Breast epithelium (tissue), 4 donors: ENCODE data around the gene PHKA2. TPM values are rescaled to one million over a fixed set of nuclear protein-coding genes. Genes with fewer than 3 reads are reported as not detected.
"Not testable (repeated sequence)": the region's sequence is repeated elsewhere in the genome, so short reads cannot be mapped to it uniquely, and the experiment has no call there.

Experiments
- DNase-seq, 2 donors: peaks; one replicate each; pipeline ENCODE4 v3.0.0-alpha.2; 2019; ENCODE audit warnings: low spot score in 2 of 2
- H3K27ac ChIP-seq, 2 donors: fragments of 200-600 bp; sonication (generic) in 1 of 2; one replicate each; pipeline ENCODE4 v1.5.1; 2016 to 2019; ENCODE audit warnings: mild to moderate bottlenecking in 1 of 2
- H3K27me3 ChIP-seq, 2 donors: fragments of 200-600 bp; sonication (generic) in 1 of 2; one replicate each; pipeline versions ENCODE4 v1.5.1 to v1.6.0; 2017 to 2019; ENCODE audit warnings: control low read depth in 1 of 2, mild to moderate bottlenecking in 1 of 2
- H3K36me3 ChIP-seq: fragments of 200-600 bp; one replicate; pipeline ENCODE4 v1.5.1; 2019
- H3K4me1 ChIP-seq, 2 donors: fragments of 200-600 bp; sonication (generic); one replicate each; pipeline ENCODE4 v1.5.1; 2016 to 2019; ENCODE audit warnings: control low read depth in 1 of 2
- H3K4me3 ChIP-seq, 3 donors: fragments of 200-600 bp; sonication (generic); 1 replicate in 2 of 3; 2 replicates in 1 of 3; pipeline ENCODE4 v1.5.1; 2016 to 2019; ENCODE audit warnings: mild to moderate bottlenecking in 3 of 3, moderate library complexity in 2 of 3
- H3K9me3 ChIP-seq, 2 donors: fragments of 200-600 bp; sonication (generic) in 1 of 2; one replicate each; pipeline ENCODE4 v1.5.1; 2016 to 2019; ENCODE audit warnings: control low read depth in 1 of 2
- CTCF ChIP-seq, 3 donors: fragments of 450-650 bp; IDR thresholded peaks; one replicate each; pipeline ENCODE4 v1.5.1; 2016 to 2017; ENCODE audit warnings: antibody characterized with exemption in 3 of 3, mild to moderate bottlenecking in 3 of 3, moderate library complexity in 3 of 3
- POLR2A ChIP-seq: fragments of 450-650 bp; IDR thresholded peaks from one replicate; pipeline ENCODE4 v1.6.1; 2016; ENCODE audit warnings: antibody characterized with exemption, mild to moderate bottlenecking, moderate library complexity
- POLR2AphosphoS5 ChIP-seq, 3 donors: sonication (generic); formaldehyde crosslinking; IDR thresholded peaks; one replicate each; pipeline ENCODE4 v1.6.1; 2017; ENCODE audit warnings: antibody characterized with exemption in 3 of 3
- intact Hi-C: fragments of 100-400 bp; cut with DNase I; formaldehyde crosslinking; loops from one replicate; pipeline ENCODE4 v1.15.1; 2023; ENCODE audit warnings: low total_unique reads
- total RNA-seq, 3 donors: library from RNA; depleted of rRNA; stranded (reverse); fragments of >200 nt; gene quantifications; one replicate each; pipeline ENCODE4 v1.1.0, GENCODE V29; 2016

The PHKA2 gene
- total RNA-seq, 3 donors from 2014 or later: 22.7 to 27.1 (median 25.6) TPM

GRCh38 chrX:19019996-19020395, 36.1 kb upstream of the PHKA2 start:
- Histone ChIP-seq H3K27ac (no peak overlapping the region), H3K36me3 (no peaks in the 10 kb centered on the region), H3K4me3 (no peak overlapping the region), H3K9me3 (no peaks in the 10 kb centered on the region), H3K4me1 (no peaks in the 10 kb centered on the region), H3K27me3 (peaks cover 0 to 7% of the 10 kb centered on the region in 2 donors)
- intact Hi-C loops: no loop called here
- DNase-seq: no peak
- TF ChIP-seq POLR2AphosphoS5 (IDR thresholded peaks at IDR 0.05): no peak
- TF ChIP-seq CTCF (IDR thresholded peaks at IDR 0.05): no peak
- TF ChIP-seq POLR2A: no peak

GRCh38 chrX:19017271-19017670, 33.4 kb upstream of the PHKA2 start:
- no peaks in the 10 kb centered on the region for H3K9me3 ChIP-seq
- intact Hi-C loops: no loop called here
- H3K4me1 ChIP-seq: no peaks in the 10 kb centered on the region
- peaks cover 0 to 7% of the 10 kb centered on the region in 2 donors for H3K27me3 ChIP-seq
- no peak overlapping the region for H3K4me3 ChIP-seq
- no peak overlapping the region for H3K27ac ChIP-seq
- DNase-seq: no peak
- no peaks in the 10 kb centered on the region for H3K36me3 ChIP-seq
- TF ChIP-seq POLR2A: no peak
- no peak for TF ChIP-seq POLR2AphosphoS5 (IDR thresholded peaks at IDR 0.05)
- no peak for TF ChIP-seq CTCF (IDR thresholded peaks at IDR 0.05)

- H3K4me1 ChIP-seq, H3K36me3 ChIP-seq, H3K27me3 ChIP-seq, H3K27ac ChIP-seq, H3K9me3 ChIP-seq, intact Hi-C loops, H3K4me3 ChIP-seq, DNase-seq: not testable (repeated sequence)
Observed at GRCh38 chrX:19016614-19017013, 32.7 kb upstream of the PHKA2 start.

- Histone ChIP-seq H3K4me3 (no peak overlapping the region), H3K36me3 (no peaks in the 10 kb centered on the region), H3K9me3 (no peaks in the 10 kb centered on the region), H3K4me1 (no peaks in the 10 kb centered on the region), H3K27ac (no peak overlapping the region), H3K27me3 (no peaks in the 10 kb centered on the region)
- no peak for DNase-seq
- TF ChIP-seq POLR2AphosphoS5 (IDR thresholded peaks at IDR 0.05) (no peak), CTCF (IDR thresholded peaks at IDR 0.05) (no peak), POLR2A (no peak)
- intact Hi-C loops: no loop called here
Observed at GRCh38 chrX:19007868-19008267, 24.0 kb upstream of the PHKA2 start.

DNA sequence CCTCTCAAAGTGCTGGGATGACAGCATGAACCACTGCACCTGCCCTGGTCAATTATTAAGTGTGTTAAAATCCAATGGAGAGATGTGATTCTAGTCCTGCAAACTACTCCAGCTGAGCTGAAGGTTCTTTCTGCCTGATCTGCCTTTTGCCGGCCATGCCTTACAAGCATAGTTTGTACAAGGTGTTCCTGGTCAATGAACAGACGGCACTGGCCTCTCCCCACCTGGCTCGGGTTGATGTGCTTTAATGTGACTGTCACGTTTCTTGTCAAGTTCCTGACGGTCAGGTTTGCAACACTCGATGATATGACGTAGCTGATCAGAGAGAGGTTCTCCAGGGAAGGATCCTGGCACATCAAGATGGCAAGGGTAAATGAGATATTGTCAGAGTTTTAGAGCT, 23.1 kb upstream of the PHKA2 start:
- TF ChIP-seq CTCF (IDR thresholded peaks at IDR 0.05) (no peak), POLR2AphosphoS5 (IDR thresholded peaks at IDR 0.05) (no peak), POLR2A (no peak)
- DNase-seq: no peak
- no peaks in the 10 kb centered on the region for H3K36me3 ChIP-seq
- intact Hi-C loops: no loop called here
- no peak overlapping the region for H3K27ac ChIP-seq
- no peaks in the 10 kb centered on the region for H3K4me1 ChIP-seq
- H3K4me3 ChIP-seq: no peak overlapping the region
- H3K9me3 ChIP-seq: no peaks in the 10 kb centered on the region
- peaks cover 0 to 2% of the 10 kb centered on the region in 2 donors for H3K27me3 ChIP-seq

GRCh38 chrX:19005909-19006308, 22.0 kb upstream of the PHKA2 start:
- TF ChIP-seq POLR2A (no peak), POLR2AphosphoS5 (IDR thresholded peaks at IDR 0.05) (no peak), CTCF (IDR thresholded peaks at IDR 0.05) (no peak)
- H3K4me3 ChIP-seq: no peak overlapping the region
- peaks cover 0 to 5% of the 10 kb centered on the region in 2 donors for H3K27me3 ChIP-seq
- no peaks in the 10 kb centered on the region for H3K36me3 ChIP-seq
- no peak for DNase-seq
- H3K4me1 ChIP-seq: no peaks in the 10 kb centered on the region
- no peak overlapping the region for H3K27ac ChIP-seq
- H3K9me3 ChIP-seq: no peaks in the 10 kb centered on the region
- intact Hi-C loops: no loop called here
